ENCODE results near the gene HOXA13. TPM values are rescaled to one million over a fixed set of nuclear protein-coding genes. Genes with fewer than 3 reads are reported as not detected.

Gene HOXA13
- total RNA-seq, 1 experiment from 2014 or later: 2.0 TPM

- no peak for DNase-seq (ENCODE audit: low read depth, low spot score)
- in situ Hi-C loops (cut with HindIII; ENCODE audit: low pct_unique_long_range_greater_than_20kb, low sequenced_read_pairs): no loop called here
These were observed 10.4 kb downstream of the HOXA13 start for GRCh38 chr7:27189295-27189996.

DNA sequence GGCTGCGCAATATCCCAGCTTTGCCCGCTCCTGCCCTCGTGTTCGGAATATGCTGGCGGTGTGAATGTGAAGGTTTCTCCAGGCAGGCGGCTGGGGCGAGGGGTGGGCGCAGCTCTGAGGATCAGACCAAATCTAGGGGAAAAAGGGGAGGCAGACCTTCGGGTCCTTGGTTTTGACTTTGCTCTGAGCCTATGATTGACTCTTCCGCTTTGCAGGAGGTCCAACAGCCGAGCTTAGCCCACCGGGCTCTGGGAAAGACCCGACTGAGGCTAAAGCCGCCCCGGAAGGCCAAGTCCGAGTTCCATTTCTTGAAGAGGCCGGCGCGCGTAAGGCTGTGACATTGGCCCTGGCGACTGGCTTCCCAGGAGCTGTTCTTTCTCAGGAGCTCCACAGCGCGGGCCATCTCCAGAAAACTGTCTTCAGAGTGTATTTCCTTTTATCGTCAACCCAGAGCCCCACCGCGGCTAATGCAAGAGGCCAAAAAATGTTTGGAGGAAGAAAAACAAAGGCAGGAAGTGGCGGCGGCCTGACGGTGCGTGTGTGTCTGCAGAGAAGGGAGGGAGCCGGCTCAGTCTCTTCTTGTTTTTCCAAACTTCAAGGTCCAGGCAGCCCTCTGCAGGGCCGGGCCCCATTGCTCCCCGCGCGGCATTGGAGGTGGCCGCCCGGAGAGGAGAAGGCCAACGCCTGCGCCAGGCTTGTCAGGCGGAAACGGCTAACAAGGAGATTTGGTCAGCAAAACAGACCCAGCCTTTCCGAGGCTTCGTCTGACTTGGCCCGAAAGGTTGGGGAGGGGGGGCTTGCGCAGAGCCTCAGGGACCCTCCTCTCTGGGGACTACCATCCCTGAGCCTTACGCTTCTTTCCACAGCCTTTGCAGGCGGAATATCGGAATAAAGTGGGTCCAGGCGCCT, 11.3 kb downstream of the HOXA13 start:
- DNase-seq (ENCODE audit: low read depth, low spot score): no peak

GRCh38 chr7:27187475-27188385, 12.2 kb downstream of the HOXA13 start:
- DNase-seq (ENCODE audit: low read depth, low spot score): no peak
- in situ Hi-C loops (cut with HindIII; ENCODE audit: low pct_unique_long_range_greater_than_20kb, low sequenced_read_pairs): no loop called here

More for the DNA sequence above, 11.3 kb downstream of the HOXA13 start:
- in situ Hi-C loops (cut with HindIII; ENCODE audit: low pct_unique_long_range_greater_than_20kb, low sequenced_read_pairs): no loop called here

DNA sequence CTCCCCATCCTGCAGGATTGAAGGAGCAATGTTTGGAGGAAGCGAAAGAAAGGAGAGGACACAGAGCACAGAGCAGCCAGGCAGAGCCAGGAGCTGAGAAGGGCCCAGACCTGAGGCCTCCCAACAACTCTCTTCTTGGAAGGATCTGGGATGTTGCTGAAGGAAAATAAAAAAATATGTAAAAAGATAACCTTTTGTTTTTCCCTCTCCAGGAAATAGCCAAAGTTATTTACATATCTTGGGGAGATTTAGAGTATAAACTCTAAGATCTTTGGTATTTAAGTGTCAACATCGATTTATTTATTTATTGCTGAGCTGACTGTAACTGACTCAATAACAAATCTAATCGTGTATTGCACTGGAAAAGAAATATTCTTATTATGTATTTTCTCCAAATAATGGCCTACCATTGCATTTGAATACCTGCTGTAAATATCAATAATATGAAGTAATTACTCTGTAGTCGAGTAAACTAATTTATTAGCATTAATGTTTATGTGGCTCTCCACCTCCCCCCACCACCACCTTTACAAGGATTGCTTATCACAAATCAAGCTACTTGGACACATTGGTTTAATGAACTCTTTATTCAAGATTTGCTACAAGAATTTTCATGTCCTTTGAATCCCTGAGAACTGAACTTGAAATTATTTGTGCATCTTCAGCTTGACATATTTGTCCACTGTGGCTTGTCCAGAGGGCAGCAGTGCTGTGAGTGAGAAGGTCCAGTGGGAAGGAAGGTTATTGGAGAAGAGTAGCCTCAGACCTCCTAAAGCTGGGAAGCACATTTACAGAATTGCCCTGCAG, 13.0 kb downstream of the HOXA13 start:
- in situ Hi-C loops (cut with HindIII; ENCODE audit: low pct_unique_long_range_greater_than_20kb, low sequenced_read_pairs): no loop called here
- DNase-seq (ENCODE audit: low read depth, low spot score): no peak

- no peak for DNase-seq (ENCODE audit: low read depth, low spot score)
- in situ Hi-C loops (cut with HindIII; ENCODE audit: low pct_unique_long_range_greater_than_20kb, low sequenced_read_pairs): no loop called here
These were observed 13.8 kb downstream of the HOXA13 start for GRCh38 chr7:27185854-27186667.

GRCh38 chr7:27185013-27185853, 14.7 kb downstream of the HOXA13 start, which contains the start of gene HOXA11:
Gene HOXA11 (minus strand): TSS chr7:27185232. CDS start chr7:27185144, 88 bp downstream.
- in situ Hi-C loops (cut with HindIII; ENCODE audit: low pct_unique_long_range_greater_than_20kb, low sequenced_read_pairs): no loop called here
- DNase-seq (ENCODE audit: low read depth, low spot score): no peak

DNA sequence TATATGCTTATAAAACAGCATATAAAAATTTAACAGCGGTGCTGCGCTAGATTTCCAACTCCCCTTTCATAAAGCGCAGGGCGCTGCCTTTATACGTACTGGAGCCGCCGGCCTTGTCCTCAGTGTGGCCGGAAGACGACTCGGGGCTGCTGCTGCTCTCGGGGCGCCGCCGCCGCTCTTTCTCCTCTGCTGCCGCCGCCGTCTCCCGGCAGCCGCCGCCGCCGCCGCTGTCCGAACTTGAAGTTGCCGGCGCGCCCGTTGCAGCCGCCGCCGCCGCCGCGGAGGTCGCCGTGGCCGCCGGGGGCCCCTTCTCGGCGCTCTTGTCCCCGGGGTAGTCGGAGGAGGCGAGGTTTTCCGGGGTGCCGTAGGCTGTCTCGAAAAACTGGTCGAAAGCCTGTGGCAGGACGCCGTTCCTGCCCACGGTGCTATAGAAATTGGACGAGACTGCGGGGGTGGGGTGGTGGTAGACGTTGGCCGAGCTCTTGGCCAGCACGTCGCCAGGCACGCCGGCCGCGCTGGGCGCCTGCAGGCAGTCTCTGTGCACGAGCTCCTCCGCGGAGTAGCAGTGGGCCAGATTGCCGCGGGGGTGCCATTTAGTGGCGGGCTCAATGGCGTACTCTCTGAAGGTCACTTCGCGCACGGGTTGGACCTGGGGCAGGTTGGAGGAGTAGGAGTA, 15.4 kb downstream of the HOXA13 start:
- in situ Hi-C loops (cut with HindIII; ENCODE audit: low pct_unique_long_range_greater_than_20kb, low sequenced_read_pairs): no loop called here
- DNase-seq (ENCODE audit: low read depth, low spot score): no peak

- in situ Hi-C loops (cut with HindIII; ENCODE audit: low pct_unique_long_range_greater_than_20kb, low sequenced_read_pairs): no loop called here
- no peak for DNase-seq (ENCODE audit: low read depth, low spot score)
These were observed 16.1 kb downstream of the HOXA13 start for GRCh38 chr7:27183682-27184336.

GRCh38 chr7:27182861-27183681, 16.8 kb downstream of the HOXA13 start:
- in situ Hi-C loops (cut with HindIII; ENCODE audit: low pct_unique_long_range_greater_than_20kb, low sequenced_read_pairs): no loop called here
- DNase-seq (ENCODE audit: low read depth, low spot score): no peak

GRCh38 chr7:27182285-27182841, 17.5 kb downstream of the HOXA13 start:
- in situ Hi-C loops (cut with HindIII; ENCODE audit: low pct_unique_long_range_greater_than_20kb, low sequenced_read_pairs): no loop called here
- no peak for DNase-seq (ENCODE audit: low read depth, low spot score)

DNA sequence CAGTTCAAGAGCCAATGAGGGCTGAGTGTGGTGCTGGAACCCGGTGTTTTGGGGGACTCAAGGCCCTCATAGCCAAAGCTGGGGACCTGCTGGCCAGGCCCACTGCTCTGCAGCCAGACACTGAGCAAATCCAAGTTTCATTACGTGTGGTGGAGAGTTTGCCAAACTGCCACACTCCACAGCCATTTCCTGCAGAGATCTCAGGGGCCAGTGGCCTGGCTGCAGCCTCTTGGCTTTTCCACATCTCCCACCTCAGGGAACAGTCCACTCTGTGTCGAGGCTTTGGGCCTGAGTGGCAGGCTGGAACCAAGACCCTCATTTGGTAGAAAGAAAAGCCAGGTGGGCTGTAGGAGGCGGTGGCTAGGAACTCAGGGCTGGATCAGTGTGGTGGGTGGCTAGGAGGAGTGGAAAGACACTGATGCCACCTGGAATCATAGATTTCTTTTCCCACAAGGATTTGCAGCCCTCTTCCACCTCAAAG, 18.1 kb downstream of the HOXA13 start:
- DNase-seq (ENCODE audit: low read depth, low spot score): no peak
- in situ Hi-C loops (cut with HindIII; ENCODE audit: low pct_unique_long_range_greater_than_20kb, low sequenced_read_pairs): no loop called here

DNA sequence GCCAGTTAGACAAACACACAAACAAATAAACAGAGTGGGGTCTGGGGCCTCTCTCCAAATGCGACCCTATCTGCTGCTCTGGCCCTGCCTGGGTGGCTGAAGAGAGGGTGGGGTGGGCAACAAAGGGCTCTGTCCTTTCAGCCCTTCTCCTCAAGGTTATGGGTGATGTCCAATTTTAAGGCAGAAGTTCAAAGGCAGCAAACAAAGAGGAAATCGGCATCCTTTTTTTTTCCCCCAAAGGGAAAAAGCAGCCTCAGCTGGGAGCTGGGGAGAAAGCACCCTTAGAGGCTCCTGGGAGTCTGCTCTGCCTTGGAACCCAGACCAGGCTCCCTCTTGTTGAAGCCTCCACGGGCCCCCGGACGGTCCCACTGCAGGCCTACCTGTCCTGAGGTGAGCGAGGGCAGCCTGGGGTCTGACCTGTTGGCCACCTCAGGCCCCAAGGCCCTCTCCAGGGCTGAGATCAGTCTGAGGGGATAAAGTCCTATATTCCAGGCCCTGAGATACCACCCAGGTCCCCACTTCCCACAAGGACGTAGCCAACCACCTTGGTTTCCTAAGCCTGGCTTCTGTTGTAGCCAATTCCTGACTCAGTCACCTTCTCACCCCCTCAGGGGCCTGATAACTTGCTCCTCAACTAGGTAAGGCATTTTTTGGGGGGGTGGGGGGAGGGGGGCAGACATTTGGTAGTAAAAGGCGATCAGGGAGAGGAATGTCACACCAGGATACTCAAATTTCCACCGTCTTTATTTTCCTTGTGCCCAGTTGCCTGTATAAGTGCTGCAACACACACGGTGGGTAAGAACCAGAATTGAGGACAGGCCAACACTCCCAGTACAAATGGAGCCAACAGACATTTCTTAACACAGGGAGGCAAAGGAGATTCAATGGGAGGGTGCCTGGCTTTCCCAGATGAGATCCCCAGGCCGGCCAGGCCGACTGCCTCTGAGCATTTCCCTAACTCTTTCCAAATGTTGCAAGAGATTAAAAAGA, 19.2 kb downstream of the HOXA13 start:
- no peak for DNase-seq (ENCODE audit: low read depth, low spot score)
- in situ Hi-C loops (cut with HindIII; ENCODE audit: low pct_unique_long_range_greater_than_20kb, low sequenced_read_pairs): no loop called here
